Gastrocnemius medialis (tissue), 4 donors: ENCODE measurements around the gene AFAP1. TPM values are rescaled to one million over a fixed set of nuclear protein-coding genes. Genes with fewer than 3 reads are reported as not detected.
A peak's percentile ranks its signal among the peaks of the same experiment; 100 is the strongest.

Experiments used
- ATAC-seq, 2 donors: fragments of 150-250 bp; one replicate each; pipeline ENCODE4 v1.9.1; 2016
- DNase-seq, 2 donors: peaks; one replicate each; pipeline ENCODE4 v3.0.0-alpha.2; 2019
- H3K27ac ChIP-seq, 4 donors: fragments of 200-600 bp; sonication (generic); 1 replicate in 1 of 4; 2 replicates in 3 of 4; pipeline ENCODE4 v1.5.1; 2016 to 2018; ENCODE audit warnings: mild to moderate bottlenecking in 2 of 4, moderate library complexity in 1 of 4
- H3K27me3 ChIP-seq, 3 donors: fragments of 200-600 bp; sonication (generic) in 2 of 3; 1 replicate in 1 of 3; 2 replicates in 2 of 3; pipeline versions ENCODE4 v1.5.1 to v1.6.0; 2016 to 2019; ENCODE audit warnings: mild to moderate bottlenecking in 1 of 3, moderate library complexity in 1 of 3
- H3K36me3 ChIP-seq, 2 donors: fragments of 200-600 bp; sonication (generic) in 1 of 2; one replicate each; pipeline ENCODE4 v1.5.1; 2017 to 2018
- H3K4me1 ChIP-seq, 2 donors: fragments of 200-600 bp; sonication (generic) in 1 of 2; one replicate each; pipeline ENCODE4 v1.5.1; 2016 to 2017; ENCODE audit warnings: mild to moderate bottlenecking in 2 of 2
- H3K4me3 ChIP-seq, 4 donors: fragments of 200-600 bp; sonication (generic) in 3 of 4; 1 replicate in 1 of 4; 2 replicates in 3 of 4; pipeline ENCODE4 v1.5.1; 2016 to 2019; ENCODE audit warnings: mild to moderate bottlenecking in 2 of 4
- H3K9me3 ChIP-seq, 3 donors: fragments of 200-600 bp; sonication (generic) in 2 of 3; 1 replicate in 1 of 3; 2 replicates in 2 of 3; pipeline ENCODE4 v1.5.1; 2016 to 2019
- CTCF ChIP-seq, 5 experiments: fragments of 450-650 bp in 3 of 5; fragments of 200-600 bp in 2 of 5; sonication (generic) in 2 of 5; IDR thresholded peaks in 4 of 5; conservative IDR thresholded peaks in 1 of 5; 1 replicate in 4 of 5; 2 replicates in 1 of 5; pipeline ENCODE4 v1.5.1; 2016 to 2019; ENCODE audit warnings: antibody characterized with exemption in 5 of 5, mild to moderate bottlenecking in 3 of 5, moderate library complexity in 3 of 5
- POLR2A ChIP-seq, 2 donors: fragments of 450-650 bp; IDR thresholded peaks; one replicate each; pipeline ENCODE4 v1.6.1; 2017; ENCODE audit warnings: antibody characterized with exemption in 2 of 2, mild to moderate bottlenecking in 2 of 2, moderate library complexity in 2 of 2
- in situ Hi-C, 4 donors: fragments of 200-750 bp; cut with MboI; loops; one replicate each; pipeline versions ENCODE4 v1.15.0 to v1.8.0; 2017; ENCODE audit warnings: low sequenced_read_pairs in 4 of 4
- intact Hi-C: fragments of 100-400 bp; cut with DNase I; formaldehyde crosslinking; loops from one replicate; pipeline ENCODE4 v1.15.1; 2023; ENCODE audit warnings: low total_unique reads
- total RNA-seq, 4 donors: library from RNA; depleted of rRNA; stranded (reverse); fragments of >200 nt; gene quantifications; one replicate each; pipeline versions ENCODE4 v1.1.0 to v1.2.3, GENCODE V29; 2016

AFAP1 gene
- total RNA-seq, 4 donors from 2014 or later = 1.5 to 8.6 (median 3.5) TPM

GRCh38 chr4:7754565-7755262, 184.9 kb downstream of the AFAP1 start:
- no peak overlapping the region for H3K4me3 ChIP-seq
- DNase-seq = no peak
- in situ Hi-C loops (no loop called here), intact Hi-C loops (no loop called here)
- no peaks in the 10 kb centered on the region for H3K36me3 ChIP-seq
- no peaks in the 10 kb centered on the region for H3K27me3 ChIP-seq
- peaks cover 18% of the 10 kb centered on the region in 2 donors for H3K4me1 ChIP-seq
- no peak overlapping the region for H3K27ac ChIP-seq
- ATAC-seq = no peak
- no peak for TF ChIP-seq POLR2A (IDR thresholded peaks at IDR 0.05)
- no peak for TF ChIP-seq CTCF (IDR thresholded peaks at IDR 0.05 in 4 of 5, conservative IDR thresholded peaks at IDR 0.05 in 1 of 5)
- H3K9me3 ChIP-seq = no peaks in the 10 kb centered on the region

GRCh38 chr4:7753931-7754465, 185.7 kb downstream of the AFAP1 start:
- TF ChIP-seq POLR2A (IDR thresholded peaks at IDR 0.05) (no peak), CTCF (IDR thresholded peaks at IDR 0.05 in 4 of 5, conservative IDR thresholded peaks at IDR 0.05 in 1 of 5) (no peak)
- in situ Hi-C loops (no loop called here), intact Hi-C loops (no loop called here)
- Histone ChIP-seq H3K4me1 (peaks cover 18% of the 10 kb centered on the region in 2 donors), H3K27me3 (no peaks in the 10 kb centered on the region), H3K9me3 (no peaks in the 10 kb centered on the region), H3K27ac (no peak overlapping the region), H3K4me3 (no peak overlapping the region), H3K36me3 (no peaks in the 10 kb centered on the region)
- DNase-seq = no peak
- ATAC-seq = no peak

GRCh38 chr4:7753271-7753670, 186.4 kb downstream of the AFAP1 start:
- in situ Hi-C loops (no loop called here), intact Hi-C loops (no loop called here)
- H3K4me3 ChIP-seq = no peak overlapping the region
- ATAC-seq = peak; percentile 46 to 53
- peaks cover 15 to 16% of the 10 kb centered on the region in 2 donors for H3K4me1 ChIP-seq
- H3K27ac ChIP-seq = peak overlapping the region in 2 of 4 donors; percentile 41 to 53
- no peaks in the 10 kb centered on the region for H3K9me3 ChIP-seq
- peak; percentile 38 for DNase-seq
- no peaks in the 10 kb centered on the region for H3K27me3 ChIP-seq
- TF ChIP-seq POLR2A (IDR thresholded peaks at IDR 0.05) = no peak
- H3K36me3 ChIP-seq = no peaks in the 10 kb centered on the region

- intact Hi-C loops (no loop called here), in situ Hi-C loops (no loop called here)
- no peak for TF ChIP-seq POLR2A (IDR thresholded peaks at IDR 0.05)
- TF ChIP-seq CTCF (IDR thresholded peaks at IDR 0.05 in 4 of 5, conservative IDR thresholded peaks at IDR 0.05 in 1 of 5) = no peak
- no peaks in the 10 kb centered on the region for H3K27me3 ChIP-seq
- no peak for ATAC-seq
- DNase-seq = no peak
- peaks cover 9% of the 10 kb centered on the region in 2 donors for H3K4me1 ChIP-seq
- peak overlapping the region in 2 of 4 donors; percentile 41 to 53 for H3K27ac ChIP-seq
- no peaks in the 10 kb centered on the region for H3K9me3 ChIP-seq
- no peak overlapping the region for H3K4me3 ChIP-seq
- no peaks in the 10 kb centered on the region for H3K36me3 ChIP-seq
These were observed 187.0 kb downstream of the AFAP1 start for GRCh38 chr4:7752649-7753048.

DNA sequence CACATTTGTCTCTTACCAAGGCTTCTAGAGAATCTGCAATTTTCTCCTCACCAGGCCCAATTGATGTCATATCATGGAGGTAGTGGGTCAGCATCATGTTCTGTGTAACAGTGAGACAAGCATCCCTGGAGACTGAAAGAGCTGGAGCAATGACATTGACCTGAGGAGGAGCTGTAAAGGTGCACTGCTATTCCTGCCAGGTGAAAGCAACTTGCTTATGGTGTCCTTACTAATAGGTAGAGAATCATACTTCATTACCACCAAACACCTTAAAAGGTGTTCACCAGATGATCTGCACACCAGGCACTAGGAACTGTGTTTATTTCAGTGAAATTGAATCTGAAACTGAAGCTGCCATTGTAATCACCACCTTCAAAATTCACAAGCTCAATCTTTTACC, 188.7 kb downstream of the AFAP1 start:
- no peak overlapping the region for H3K4me3 ChIP-seq
- H3K36me3 ChIP-seq = no peaks in the 10 kb centered on the region
- in situ Hi-C loops (no loop called here), intact Hi-C loops (no loop called here)
- ATAC-seq = no peak
- no peaks in the 10 kb centered on the region for H3K9me3 ChIP-seq
- TF ChIP-seq CTCF (IDR thresholded peaks at IDR 0.05 in 4 of 5, conservative IDR thresholded peaks at IDR 0.05 in 1 of 5) (no peak), POLR2A (IDR thresholded peaks at IDR 0.05) (no peak)
- no peak for DNase-seq
- no peaks in the 10 kb centered on the region for H3K4me1 ChIP-seq
- H3K27ac ChIP-seq = no peak overlapping the region
- peaks cover 0 to 3% (median 0%) of the 10 kb centered on the region in 3 donors for H3K27me3 ChIP-seq
